GM10847 (cell line): ENCODE results near the gene SUPT6H.
A peak's percentile ranks its signal among the peaks of the same experiment; 100 is the strongest.

ENCODE experiments used
- POLR2A ChIP-seq: IDR thresholded peaks from 2 replicates; pipeline ENCODE4 v1.6.1; 2011; ENCODE audit not compliant: insufficient read length; ENCODE audit errors: extremely low read depth

SUPT6H gene

DNA sequence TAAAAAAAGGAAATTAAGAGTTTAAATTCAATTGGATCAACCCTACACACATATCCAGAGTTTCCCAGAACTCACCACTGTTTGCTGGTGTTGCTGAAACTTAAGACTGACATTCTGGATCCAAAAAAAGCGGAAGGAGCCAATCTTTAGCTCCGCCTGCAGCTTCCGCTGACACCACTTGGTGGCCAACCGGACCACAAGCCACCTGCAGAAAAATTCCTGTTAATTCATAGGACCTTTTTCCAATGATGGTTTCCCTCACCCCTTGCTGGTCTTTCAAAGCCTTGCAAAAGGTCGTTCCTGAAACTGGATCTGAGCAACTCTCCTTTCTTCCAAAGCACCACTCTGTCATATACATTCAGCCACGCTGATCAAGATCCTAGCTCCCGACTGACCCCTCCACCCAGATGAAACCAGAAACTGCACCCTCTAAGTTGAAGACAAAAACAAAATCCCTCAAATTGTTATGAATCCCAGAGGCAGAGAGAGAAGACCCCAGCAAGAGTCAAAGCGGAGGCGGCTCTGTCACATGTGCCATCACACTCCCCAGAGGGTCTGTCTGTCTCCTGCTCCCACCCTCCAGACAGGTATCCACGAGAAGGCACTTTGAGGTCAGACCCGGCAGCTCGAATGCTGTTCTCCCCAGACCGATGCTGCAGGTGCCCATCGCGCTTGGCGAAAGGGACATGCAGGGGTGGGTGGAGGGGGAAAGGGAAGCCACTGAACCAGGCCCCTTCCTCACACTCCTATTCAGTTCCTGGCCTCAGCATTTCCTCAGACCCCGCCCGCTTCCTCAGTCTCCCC, 17.8 kb upstream of the SUPT6H start:
- no peak for TF ChIP-seq POLR2A

DNA sequence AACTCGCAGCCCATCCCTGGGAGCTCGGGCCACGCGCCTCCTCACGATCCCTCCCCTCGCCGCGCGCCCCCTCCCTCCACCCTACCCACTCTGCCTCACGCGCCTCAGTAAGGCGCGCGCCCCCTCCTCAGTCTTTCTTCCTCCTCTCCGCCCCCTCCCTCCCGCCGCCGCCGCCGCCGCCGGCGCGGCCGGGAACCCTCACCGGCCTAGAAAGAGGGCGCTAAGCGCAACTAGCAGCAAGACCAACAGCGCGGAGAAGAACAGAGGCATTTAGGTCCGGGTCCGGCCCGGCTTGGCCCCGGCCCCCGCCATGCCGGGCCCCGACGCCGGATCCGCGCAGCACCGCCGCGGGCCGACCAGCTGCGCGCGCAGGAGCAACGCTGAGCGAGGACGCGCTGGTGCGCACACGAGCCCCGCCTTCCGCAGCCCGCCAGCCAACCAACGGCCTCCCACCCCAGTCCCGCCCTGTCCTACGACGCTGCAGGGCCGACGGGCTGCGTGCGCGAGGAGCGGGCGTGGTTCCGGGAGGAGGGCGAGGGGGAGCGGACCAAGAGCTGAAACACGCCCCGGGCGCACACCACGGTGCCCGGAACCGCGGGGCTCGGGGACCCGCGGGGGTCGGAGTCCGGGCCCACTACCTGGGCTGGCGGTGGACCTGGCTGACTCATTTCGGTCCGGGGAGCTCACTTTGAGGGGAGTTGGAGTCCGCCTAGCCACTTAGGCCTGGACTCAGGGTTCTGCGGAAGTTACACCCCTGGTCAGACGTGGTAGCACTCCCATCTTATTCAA, 17.0 kb upstream of the SUPT6H start, which contains the start of gene BLTP2:
TSS of gene BLTP2 (minus strand) at position 372 of the 789 bp plus-strand sequence. CDS start at position 270, 102 bp downstream.
- TF ChIP-seq POLR2A = peak; percentile 90

DNA sequence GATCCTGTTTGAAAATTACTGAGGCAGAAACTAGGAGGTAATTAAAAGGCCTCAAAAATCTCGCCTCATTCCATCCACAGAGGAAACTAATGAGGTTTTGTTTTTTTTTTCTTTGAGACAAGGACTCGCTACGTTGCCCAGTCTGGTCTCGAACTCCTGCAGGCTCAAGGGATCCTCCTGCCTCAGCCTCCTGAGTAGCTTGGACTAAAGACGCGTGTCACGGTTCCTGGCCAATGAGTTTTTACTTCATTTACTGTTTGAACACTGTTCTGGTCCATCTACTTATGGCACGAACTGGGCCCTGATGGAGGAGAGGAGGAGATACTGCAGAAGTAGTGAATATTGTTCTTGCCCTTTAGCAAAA, 16.4 kb upstream of the SUPT6H start:
- no peak for TF ChIP-seq POLR2A

DNA sequence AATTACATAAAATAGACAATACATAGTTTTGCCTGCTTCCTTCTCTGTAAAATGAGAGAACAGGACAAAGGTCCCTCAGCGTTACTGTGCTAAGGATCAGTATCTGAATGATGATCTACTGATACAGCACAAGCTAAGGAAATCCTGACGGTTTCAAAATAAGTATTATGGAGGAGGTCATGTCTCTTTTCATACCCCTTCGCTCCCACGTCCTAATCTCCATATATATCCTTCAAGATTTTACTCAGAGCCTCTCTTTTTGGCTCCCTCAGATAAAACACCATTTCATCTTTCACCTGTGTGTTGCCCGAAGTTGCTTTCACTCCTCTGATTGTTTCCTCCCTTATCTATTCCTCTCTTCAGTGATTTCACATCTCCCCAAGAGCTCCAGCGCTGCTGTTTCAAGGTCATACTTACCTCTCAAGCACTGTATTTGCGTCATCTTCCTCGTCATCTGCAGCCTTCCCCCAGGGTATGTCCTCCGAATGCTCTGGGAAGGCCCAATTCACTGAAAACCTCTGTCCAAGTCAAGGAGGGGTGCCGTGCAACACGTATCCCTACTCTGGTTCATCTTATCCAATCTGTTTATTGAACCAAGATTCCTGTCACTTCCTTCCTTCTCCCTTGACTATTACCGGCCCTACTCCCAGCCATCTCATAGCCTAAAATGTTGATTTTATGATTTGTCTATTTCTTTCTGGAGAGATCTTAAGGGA, 15.8 kb upstream of the SUPT6H start:
- TF ChIP-seq POLR2A = no peak

DNA sequence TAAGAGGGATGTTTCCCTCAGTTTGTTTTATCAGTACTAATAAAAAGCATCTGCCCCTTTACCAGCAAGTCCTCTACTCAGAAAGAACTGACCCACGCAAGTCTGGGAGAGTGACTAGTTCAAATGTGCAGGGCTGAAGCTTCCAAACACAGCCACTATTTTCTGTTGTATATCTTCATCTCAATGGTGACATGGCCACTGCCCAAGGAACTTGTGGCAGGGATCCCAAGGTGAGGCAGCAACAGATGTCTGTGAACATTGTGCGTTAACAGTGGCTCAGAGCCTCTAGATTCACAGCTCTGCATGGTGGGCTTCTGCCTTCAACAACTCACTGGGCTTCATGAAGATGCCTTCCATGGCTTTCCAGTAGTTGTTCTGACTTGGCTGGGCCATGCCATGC, 13.3 kb upstream of the SUPT6H start:
- no peak for TF ChIP-seq POLR2A

DNA sequence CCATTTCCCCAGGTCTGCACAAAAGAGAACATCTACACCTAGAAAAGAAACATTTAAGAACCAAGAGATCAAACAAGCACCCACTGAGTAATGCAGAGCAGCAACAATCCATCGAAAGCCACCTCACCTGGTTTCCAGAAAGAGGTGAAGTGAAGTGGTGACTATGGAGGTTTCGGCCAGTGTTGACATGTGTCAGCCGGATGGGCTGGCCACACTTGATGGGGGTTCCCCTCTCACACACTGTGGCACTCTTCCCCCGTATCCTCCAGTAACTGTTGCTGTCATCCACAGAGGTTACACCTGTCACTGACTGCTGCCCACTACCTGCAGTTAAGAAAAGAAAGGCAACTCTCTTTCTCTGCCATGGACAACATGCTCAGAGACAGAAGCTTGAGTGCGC, 6.8 kb upstream of the SUPT6H start:
- no peak for TF ChIP-seq POLR2A

DNA sequence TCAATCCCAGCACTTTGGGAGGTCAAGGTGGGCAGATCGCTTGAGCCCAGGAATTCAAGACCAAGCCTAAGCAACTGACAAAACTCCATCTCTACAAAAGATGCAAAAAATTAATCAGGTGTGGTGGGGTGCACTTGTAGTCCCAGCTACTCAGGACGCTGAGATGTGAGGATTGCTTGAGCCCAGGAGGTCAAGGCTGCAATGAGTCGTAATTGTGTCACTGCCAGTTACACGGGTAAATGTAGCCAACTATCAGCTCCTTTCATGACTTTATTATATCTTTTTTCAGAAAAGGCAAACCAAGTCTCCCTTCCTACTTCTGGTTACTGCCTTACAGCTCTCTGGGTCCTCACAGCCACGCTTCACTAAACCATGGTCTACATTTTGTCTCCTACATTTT, 4.2 kb upstream of the SUPT6H start:
- no peak for TF ChIP-seq POLR2A

DNA sequence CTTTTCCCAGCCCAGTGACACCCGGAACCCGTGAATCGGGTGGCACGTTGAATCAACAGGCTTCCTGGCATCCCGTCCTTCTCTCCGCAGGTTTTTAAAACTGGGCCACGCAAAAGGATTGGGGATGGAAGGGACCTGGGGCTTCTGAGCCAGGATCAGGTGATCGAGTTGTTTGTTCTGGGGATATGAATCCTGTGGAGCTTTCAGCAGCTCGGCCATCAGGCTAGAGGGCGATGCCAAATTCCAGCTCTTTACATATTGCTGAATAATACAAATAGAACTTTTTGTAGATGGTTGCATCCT, 473 bp downstream of the SUPT6H start:
- TF ChIP-seq POLR2A = no peak

DNA sequence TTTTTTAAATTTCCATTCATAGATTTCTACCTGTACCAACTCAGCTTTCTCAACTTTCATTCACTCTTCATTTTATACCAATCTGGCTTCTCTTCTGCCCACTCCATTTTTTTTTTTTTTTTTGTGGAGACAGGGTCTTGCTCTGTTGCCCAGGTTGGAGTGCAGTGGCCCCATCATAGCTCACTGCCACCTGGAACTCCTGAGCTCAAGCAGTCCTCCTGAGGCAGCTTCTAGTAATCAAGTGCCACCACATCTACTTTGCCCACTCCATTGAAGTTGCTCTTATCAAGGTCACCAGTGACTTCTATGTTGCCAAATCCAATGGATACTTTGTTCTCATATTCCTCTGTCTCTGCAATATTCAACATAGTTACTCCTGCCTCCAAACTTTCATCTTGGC, 1.7 kb downstream of the SUPT6H start:
- no peak for TF ChIP-seq POLR2A

DNA sequence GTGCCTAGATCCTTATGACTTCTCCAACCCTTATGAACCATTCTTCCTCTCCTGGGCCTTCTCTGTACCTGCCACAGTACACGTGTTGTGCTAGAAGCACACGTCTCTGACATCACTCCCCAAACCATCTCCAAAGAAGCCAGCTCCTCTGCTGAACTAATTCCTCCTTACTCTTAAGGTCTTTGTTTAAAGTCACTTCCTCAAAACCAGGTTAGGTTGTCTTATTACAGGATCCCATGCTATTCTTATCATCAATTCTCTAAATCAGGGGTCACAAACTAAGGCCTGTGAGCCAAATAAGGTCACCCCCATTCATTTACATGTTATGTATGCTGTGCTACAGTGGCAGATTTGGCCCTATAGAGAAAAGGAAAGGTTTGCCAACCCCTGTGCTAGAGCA, 4.0 kb downstream of the SUPT6H start:
- TF ChIP-seq POLR2A = no peak

DNA sequence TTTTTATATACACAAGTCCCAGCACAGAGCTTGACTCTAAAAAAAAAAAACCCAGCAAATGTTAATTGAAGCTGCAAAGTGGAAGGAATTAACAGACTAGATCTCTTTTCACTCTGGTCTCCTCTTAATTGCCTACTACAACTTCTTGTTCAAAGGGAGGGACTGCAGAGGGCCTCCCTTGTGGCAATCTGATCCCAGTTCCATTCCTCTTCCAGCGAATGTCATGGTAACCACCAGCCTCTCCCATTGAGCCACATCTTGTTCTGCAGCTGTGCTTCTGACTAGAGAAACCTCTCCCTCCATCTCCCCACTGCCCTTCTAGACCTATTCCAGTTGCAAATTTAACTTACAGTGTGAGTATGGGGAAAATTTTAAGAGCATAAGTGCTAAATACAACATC, 5.9 kb downstream of the SUPT6H start:
- no peak for TF ChIP-seq POLR2A

DNA sequence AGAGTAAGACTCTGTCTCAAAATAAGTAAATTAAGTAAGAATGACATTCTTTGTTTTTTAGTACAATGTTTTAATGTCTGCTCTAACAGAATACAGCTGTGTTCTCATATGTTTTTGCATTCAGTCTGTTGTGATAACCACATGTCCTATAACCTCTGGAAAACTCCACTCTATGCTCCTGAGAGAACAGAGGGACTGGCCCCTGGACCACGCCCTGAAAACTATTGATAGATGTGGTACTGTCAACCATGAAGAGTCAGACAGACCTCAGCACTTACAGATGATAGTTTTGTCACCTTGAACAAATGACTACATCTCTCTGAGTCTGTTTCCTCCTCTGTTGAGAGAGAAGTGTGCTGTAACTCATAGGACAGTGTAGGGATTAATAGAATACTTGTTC, 7.9 kb downstream of the SUPT6H start:
- TF ChIP-seq POLR2A = no peak

DNA sequence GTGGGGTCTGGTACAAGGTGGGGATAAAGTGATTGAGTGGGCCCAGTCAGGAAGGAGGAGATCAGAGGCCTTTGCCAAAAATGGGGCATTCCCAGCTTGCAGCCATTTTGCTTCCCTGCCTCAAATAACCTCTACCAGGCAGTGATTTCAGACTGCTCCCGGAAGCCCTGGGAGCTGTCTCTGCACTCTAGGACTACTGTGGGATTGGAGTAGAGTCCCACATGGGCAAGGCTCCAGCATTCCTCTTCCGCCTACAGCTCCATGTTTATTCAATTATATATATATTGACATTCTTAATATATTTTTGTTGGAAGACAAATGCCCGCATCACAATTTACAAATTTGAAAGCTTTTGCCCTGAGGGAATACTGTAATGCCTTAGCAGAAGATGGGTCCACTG, 13.5 kb downstream of the SUPT6H start:
- no peak for TF ChIP-seq POLR2A

DNA sequence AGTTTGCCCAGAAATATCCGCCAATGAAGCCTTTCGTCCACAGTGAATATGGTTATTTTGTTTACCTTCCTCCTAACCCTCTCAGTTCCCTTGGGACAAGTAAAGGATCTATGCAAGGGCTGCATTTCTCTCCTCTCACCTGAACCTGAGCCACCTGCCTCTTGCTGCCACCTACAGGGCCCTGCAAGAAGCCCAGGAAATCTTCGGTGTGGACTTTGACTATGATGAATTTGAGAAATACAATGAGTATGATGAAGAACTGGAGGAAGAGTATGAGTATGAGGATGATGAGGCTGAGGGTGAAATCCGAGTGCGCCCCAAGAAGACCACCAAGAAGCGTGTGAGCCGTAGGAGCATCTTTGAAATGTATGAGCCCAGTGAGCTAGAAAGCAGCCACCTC, 14.0 kb downstream of the SUPT6H start:
- no peak for TF ChIP-seq POLR2A

DNA sequence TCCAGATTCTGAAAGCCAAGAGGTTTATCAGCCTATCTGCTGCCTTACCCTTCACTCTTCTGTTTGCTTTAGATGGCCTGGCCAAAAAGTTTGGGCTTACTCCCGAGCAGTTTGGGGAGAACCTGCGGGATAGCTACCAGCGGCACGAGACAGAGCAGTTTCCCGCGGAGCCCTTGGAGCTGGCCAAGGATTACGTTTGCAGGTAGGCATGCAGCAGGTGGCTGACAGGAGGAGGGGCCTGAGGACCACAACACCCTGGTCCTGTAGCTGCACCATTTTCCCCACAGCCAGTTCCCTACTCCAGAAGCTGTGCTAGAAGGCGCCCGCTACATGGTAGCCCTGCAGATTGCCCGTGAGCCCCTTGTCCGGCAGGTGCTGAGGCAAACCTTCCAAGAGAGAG, 20.6 kb downstream of the SUPT6H start:
- TF ChIP-seq POLR2A = no peak

DNA sequence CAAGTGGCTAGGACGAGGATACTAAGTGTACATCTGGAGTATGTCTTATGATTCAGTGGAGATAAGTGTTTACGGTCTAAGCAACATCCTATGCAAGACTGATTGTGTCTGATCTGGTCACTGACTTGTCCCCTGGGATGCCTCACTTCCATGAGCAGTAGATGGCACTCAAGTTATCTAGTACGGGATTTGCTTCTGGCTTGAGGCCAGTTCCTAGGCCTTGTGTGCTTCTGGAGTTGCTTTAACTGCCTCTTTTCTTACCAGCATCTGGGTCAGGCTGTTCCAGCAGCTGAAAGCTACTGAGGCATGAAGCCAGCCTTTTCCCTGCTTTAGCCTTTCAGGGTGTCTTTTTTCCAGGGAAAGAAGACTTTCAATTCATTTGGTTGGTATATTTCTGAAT, 23.0 kb downstream of the SUPT6H start:
- TF ChIP-seq POLR2A = no peak
